ENCODE measurements around the gene PTPRK.

DNA sequence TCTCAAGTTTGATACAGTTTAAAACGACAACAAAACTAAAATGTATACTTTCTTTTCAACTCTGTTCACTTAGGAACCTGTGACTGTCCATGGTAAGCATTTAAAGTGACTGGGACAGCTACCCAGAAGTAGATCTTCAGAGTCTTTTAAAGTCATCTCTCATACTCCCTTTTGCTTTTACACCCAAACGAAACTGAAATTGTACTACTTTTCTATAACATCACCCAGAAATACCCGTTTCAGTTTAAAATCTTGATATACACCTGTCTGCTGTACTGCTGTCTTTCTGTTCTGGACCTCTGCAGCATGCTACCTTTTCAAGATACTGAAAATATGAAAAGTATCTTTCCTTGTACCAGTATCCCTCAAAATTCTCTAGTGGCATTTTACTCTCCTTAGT, 449.2 kb downstream of the PTPRK start:
- TF ChIP-seq POLR2A (IDR thresholded peaks at IDR 0.05; ENCODE audit: control extremely low read depth in 1 of 2, low read depth in 2 of 2, low read length in 2 of 2) (no peak), RNF2 (IDR thresholded peaks at IDR 0.05; ENCODE audit: borderline replicate concordance, low read depth, low read length, missing control alignments, poor library complexity, severe bottlenecking) (no peak), CTCF (IDR thresholded peaks at IDR 0.05; ENCODE audit: control extremely low read depth in 1 of 3, insufficient read depth in 1 of 3, low read depth in 1 of 3, low read length in 3 of 3) (no peak), RBBP5 (IDR thresholded peaks at IDR 0.05; ENCODE audit: borderline replicate concordance, low read depth, low read length) (no peak), CHD7 (IDR thresholded peaks at IDR 0.05; ENCODE audit: insufficient replicate concordance, low read length) (no peak), BRCA1 (IDR thresholded peaks at IDR 0.05; ENCODE audit: low read depth, low read length) (no peak)
- TF ChIP-seq, protein P1, sequence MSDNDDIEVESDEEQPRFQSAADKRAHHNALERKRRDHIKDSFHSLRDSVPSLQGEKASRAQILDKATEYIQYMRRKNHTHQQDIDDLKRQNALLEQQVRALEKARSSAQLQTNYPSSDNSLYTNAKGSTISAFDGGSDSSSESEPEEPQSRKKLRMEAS (IDR thresholded peaks at IDR 0.05), result no peak
